IPS DF 19.7 (cell line): ENCODE data around the gene SPINK8.
"Not testable (repeated sequence)": the region's sequence is repeated elsewhere in the genome, so short reads cannot be mapped to it uniquely, and the experiment has no call there.

Experiments
- DNase-seq: peaks from one replicate; pipeline ENCODE4 v3.0.0-alpha.2; 2013; ENCODE audit warnings: low read depth, low spot score

Gene SPINK8

DNA sequence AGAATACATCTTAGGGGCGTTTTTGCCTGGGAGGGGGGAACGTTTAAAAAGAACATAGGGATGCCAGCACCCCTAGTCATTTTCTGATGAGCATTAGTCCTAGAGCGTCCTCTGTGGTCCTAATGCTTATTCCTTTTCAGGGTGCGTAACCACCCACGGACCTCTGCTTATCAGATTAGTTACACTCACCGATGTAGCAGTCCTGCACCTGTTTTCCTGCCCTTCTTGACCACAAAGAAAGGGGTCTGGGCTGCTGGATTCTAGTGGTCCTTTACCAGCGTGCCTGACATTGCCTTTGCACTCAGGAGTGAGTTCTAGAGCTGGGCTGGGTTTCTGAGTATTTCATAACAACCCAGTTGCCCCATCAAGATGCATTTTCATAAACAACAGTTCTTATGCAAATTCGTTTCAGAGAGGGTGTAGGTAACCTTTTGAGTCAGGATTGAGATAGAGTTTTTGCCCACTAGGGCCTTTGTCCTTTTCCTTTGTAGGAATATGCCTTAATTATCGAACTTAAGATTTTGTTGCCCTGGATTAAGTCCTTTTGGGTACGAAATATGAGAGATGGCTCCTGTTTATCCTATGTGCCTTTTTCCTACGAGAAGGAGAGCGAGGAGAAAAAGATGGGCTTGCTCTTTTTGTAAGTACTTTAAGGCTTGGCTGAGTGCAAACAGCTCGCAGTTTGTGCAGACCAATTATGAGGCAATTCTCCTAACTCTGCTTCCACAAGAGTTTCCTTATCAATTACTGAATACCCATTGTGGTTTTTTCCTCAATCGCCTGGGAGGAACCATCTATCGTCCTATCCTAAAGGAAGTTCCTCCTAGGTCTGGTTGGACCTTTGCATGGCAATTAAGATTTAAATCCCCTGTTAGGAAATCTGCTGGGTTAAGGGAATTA lies at the start of gene SPINK8:
TSS of gene SPINK8 (minus strand) at position 316 of the 900 bp plus-strand sequence. CDS start 5,320 bp downstream, outside the sequence.
- DNase-seq: not testable (repeated sequence)

- DNase-seq: no peak
These were observed 39.5 kb upstream of the SPINK8 start for GRCh38 chr3:48372862-48373435.

DNA sequence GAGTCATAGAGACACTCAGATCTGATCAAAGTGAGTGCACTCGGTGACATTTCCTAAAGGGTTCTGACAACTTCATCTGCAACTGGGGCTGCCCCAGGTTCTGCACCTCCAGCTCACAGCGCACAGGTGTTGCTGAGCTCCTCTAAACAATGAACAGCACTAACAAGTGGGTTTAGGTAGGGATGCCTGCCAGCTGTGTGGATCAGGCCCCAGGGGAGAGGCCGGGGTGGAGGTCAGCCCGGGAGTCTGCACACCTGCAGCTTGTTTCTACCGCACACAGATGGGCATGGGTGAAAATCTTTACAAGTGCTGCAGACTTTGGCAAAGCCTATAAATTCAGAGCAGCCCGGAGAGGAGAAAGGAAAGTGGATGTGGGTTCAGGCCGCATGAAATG lies 38.9 kb upstream of the SPINK8 start:
- DNase-seq: no peak

DNA sequence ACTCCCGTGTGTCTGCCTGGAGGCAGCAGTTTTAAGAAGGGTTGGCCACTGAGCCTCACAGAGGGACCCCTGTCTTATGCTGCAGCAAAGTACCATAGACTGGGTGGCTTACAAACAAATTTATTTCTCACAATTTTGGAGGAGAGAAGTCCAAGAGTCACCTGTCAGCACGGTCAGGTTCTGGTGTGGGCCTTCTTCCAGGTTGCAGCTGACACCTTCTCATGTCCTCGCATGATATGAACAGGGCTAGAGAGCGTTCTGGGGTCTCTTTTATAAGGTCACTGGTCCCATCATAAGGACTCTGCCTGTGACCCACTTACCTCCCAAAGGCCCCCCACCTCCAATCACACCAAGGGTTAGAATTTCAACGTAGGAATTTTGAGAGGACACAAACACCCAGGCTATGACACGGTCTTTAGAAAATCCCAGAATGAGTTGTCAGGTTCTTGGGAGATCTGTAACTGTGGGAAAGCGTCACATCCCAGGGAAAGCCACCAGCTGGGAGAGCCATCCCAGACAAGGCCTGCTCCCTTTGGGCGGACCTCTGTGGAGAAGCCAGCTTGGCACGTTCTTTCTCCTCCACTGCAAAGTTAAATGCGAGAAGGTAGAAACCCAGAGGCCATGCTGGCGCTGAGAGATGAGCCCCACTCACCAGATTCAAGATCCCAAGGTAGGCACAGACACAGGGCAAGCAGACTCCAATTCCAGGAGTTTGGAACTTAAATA lies 38.4 kb upstream of the SPINK8 start, which contains the start of gene FBXW12:
TSS of gene FBXW12 (plus strand) at position 569 of the 726 bp plus-strand sequence. CDS start 549 bp downstream, outside the sequence.
- no peak for DNase-seq

DNA sequence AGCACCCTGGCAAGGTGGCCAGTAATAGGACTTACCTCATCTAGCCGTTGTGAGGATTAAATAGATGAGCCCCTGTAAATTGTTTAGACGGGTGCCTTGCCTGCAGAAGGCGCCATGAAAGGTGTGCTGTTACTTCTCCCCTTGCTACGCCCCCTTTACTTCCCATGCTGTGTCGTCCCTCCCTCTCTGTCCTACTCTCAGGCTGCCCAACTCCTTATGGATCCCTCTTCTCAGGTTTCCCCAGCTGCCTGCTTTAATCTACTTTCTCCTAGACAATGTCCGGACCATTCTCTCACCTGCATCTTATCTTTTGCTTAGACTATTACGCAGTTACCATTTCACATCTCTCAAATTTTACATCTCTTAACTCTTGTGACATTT lies 36.9 kb upstream of the SPINK8 start:
- DNase-seq: no peak

DNA sequence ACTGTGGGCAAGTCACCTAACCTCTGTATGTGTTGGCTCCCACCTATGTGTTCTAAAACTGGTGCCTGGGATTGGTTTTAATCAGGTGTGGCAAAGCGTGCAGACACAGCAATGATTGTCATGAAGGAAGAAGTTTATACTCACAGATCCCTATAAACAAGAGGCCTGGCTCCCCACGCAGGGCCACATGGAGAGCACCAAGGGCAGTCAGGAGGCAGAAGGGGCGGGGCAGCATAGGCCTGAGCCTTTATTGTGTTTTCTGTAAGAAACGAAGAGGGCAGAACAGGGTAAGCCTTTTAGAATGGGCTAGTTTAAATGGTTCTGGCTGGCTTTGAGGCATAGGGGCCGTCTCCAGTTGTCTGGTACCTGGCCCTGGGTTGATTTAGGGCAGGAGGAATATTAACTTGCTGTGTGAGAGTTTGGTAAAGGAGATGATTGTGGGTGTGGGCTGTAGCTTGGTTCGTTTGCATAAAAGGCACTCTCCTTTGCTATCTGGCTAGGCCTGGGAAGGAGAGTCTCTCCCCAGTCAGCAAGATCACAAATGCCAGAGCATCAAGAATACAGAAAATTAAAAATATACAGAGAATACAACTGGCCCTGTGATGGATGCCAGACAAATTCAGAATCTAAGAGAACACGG lies 36.4 kb upstream of the SPINK8 start:
- DNase-seq: no peak

GRCh38 chr3:48367201-48367600 lies 33.7 kb upstream of the SPINK8 start:
- no peak for DNase-seq

DNA sequence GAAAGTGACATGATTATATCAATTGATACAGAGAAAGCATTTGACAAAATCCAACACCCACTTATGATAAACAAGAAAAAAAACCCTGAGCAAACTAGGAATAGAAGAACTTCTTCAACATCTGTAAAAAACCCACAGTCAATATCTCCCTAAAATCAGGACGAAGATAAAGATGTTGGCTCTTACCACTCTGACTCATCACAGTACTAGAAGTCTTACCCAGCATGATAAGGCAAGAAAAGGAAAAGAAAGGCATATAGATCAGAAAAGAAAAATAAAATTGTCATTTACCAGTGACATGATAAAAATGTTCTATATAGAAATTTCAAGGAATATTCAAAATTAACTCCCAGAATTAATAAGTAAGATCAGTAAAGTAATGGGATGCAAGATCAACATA lies 31.4 kb upstream of the SPINK8 start:
- DNase-seq: no peak

DNA sequence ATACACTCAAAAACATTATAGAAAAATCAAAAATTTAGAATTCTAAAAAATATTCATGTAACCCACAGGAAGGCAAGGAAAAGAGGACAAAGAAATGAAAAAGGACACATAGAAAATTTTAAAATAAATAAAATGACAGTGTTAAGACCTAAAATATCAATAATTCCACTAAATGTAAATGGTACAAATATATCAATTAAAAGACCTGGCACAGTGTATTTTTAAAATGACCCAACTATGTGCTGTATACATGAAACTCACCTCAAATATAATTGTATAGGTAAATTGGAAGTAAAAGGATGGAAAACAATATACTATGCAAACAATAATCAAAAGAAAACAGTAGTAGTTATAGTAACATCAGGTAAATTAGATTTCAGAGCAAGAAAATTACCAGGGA lies 28.5 kb upstream of the SPINK8 start:
- DNase-seq: no peak

GRCh38 chr3:48356419-48356818 lies 23.0 kb upstream of the SPINK8 start:
- no peak for DNase-seq

DNA sequence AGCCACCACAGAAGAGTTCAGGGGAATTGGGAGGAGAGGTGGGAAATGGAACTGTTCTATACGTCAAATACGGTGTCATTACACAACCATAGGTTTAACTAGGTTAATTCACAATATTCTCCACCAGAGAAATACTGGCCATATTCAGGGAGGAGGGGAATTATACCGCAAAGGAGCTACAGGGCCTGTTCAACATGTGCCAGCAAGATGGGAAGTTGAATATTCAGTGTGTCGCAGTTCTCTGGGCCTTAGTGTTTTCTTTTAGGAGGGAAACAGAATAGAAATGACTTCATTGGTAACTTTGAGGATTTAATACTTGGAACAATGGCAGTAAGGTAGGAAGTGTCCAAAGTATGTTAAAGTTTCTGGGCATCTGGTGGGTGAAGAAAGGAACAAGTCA lies 20.5 kb upstream of the SPINK8 start:
- DNase-seq: no peak

DNA sequence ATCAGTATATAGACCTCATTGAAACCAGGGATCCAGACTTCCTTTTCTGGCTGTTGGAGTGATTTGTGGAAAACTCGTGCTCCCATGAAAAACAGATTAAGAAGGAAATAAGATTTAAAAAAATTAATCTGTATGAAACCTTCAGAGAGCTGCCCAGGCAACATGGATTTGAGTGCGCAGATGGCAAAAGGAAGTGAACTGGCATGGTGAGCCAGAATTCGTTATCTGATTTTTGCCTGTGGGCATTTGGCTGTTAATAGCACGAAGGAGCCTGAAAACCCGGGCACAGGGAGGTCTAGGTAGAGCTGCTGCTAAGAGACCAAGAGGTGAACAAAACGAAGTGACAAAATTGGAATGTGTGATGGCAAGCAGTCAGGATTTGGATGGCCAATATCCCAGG lies 19.1 kb upstream of the SPINK8 start:
- DNase-seq: no peak

- no peak for DNase-seq
These were observed 14.0 kb upstream of the SPINK8 start for GRCh38 chr3:48347500-48347899.

- no peak for DNase-seq
These were observed 12.6 kb upstream of the SPINK8 start for GRCh38 chr3:48345946-48346572.

DNA sequence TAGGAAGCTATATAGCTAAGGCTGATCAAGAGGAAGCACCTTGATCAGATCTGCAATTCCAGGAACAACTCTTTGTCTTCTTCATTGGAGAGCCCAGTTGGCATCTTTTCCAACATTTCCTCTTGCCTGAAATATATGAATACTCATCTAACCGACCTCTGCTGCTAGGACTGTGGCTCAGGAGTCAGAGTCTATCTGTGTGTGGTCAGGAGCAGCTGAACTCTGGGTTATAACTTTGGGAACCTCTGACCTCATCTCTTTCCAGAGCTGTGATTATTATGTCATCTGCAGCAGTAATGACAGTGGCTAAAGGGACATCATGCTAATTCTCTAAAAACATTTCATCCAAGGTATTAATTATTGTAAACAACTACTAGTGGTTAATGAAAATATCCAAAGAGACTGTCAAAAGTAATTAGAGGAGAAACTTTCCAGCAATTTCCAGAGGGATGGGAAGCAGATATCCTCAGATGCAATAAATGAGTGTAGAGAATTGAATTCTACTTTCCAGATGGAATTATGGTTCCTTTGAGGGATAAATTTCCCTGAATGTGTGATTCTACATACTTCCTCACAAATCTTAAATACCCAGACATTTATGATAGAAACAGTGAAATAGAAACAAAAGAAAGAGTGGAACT lies 11.5 kb upstream of the SPINK8 start:
- no peak for DNase-seq

- no peak for DNase-seq
These were observed 10.0 kb upstream of the SPINK8 start for GRCh38 chr3:48343432-48343831.

GRCh38 chr3:48338635-48339034 lies 5.2 kb upstream of the SPINK8 start:
- no peak for DNase-seq

- DNase-seq: not testable (repeated sequence)
These were observed 4.1 kb upstream of the SPINK8 start for GRCh38 chr3:48337536-48337935.

- DNase-seq: not testable (repeated sequence)
These were observed 1.8 kb upstream of the SPINK8 start for GRCh38 chr3:48335286-48335685.

- DNase-seq: no peak
These were observed 1.1 kb upstream of the SPINK8 start for GRCh38 chr3:48334605-48335004.
